ENCODE results near the gene STAB1.

Gene STAB1

DNA sequence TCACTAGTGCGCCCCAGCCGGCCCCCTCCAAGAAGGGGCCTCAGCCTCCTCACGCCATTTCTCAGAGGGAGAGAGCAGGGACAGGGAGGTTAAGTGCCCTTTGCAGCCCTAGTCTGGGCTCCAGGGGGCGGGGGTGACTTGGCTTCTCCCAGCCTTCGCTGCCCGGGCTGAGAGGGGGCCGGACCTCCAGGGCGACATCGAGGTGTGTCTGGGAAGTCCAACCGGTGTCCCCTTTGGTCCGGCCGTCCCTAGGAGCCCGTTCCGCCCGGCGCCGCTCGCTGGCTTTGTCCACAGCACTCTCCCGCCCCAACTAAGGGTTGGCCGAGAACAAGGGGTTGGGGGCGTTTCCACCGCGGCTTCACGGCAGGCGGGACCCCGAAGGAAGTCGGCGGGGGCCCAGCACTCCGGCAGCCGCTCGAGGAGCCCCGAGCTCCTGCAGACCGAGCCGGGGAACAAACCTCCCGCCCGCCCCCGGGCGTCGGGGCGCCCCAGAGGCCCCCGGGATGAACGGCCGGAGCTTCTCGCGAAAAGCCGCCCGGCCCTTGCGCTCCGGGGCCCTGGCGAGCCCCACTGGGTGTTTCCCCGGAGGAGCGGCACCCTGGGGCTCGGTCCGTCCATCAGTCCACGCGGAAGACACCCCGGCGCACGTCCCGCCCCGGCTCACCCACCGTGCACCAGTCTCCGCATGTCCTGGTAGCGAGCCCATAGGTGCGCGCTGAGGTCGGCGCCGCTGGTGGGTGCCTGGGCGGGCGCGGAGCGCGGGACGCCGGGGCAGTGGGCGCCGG lies 37.9 kb downstream of the STAB1 start:
- in situ Hi-C loops (cut with MboI; ENCODE audit: low sequenced_read_pairs), result no loop called here

DNA sequence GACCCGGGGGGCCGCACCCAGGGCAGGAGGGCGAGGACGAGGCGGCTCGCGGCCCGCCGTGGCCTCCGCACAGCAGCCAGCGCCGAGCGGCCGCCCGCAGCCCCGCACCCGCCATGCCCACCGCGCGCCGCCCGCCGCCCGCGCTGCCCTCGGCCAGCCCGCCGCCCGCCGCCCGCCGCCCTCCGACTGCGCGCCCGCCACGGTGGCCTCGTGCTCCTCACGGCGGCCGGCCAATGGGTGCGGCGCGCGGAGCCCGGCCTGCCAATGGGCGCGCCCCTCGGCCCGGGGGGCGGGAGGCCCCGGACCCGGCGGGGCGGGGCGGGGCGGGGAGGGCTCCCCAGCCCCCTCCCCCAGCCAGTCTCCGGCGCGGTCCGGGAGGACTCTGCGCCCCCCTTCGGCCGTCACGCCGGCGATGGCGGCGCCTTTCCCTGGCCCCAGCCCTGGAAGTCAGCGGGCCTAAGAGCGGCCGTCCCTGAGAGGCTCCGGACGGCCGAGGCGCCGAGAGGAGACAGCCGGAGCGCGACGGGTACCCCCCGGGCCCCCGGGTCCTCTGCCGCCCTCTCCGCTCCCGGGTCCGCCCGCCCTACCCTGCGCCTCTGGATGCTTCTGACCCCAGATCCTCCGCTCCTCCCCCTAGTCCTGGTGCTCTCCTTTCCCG lies 38.6 kb downstream of the STAB1 start, which contains the start of gene NT5DC2:
Gene NT5DC2, minus strand, starts transcription at position 235 of the 658 bp plus-strand sequence. Its CDS starts 120 bp downstream, at position 115.
- in situ Hi-C loops (cut with MboI; ENCODE audit: low sequenced_read_pairs), result no loop called here

DNA sequence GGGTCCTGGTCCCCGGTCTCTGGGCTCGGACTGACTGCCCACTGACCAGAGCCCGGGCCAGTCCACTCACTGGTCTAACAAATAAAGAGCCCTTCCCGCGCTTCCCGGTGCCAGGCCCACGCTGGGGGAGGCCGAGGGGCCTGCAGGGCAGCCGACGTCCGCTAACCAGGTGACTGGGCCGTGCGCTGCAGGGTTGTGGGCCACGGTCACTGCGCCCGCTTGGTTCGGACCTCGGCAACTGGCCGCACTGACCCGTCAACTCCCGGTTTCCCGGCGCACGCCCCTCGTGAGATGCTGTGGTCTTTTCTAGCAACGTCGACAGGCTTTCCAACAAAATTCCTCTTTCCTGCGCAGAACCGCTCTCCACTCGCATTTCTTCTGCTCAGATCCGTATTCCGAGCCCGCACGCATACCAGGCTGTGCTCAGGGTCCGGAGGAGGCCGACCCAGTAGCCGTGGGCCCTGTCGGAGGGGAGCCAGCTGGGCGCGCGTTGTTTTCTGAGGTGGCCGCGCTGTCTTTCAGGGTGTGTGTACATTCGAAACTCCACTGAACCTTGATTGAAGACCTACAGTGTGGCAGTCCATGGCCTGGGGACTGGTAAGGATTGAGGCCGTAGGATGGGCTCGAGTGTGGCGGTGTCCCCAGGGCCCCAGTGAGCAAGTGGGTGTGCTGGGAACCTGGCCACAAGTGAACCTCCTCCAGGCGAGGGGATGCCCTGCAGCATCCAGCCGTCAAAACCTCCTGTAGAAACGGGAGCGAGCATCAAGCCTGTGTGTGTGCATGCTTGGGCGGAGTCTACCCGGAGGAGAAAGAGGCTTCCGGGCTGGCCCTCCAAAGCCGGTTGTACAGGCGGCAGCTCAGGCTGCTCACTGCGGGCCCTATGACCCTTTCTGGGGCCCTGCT lies 39.4 kb downstream of the STAB1 start:
- in situ Hi-C loops (cut with MboI; ENCODE audit: low sequenced_read_pairs), result no loop called here

GRCh38 chr3:52535411-52536111 lies 40.4 kb downstream of the STAB1 start:
- in situ Hi-C loops (cut with MboI; ENCODE audit: low sequenced_read_pairs), result no loop called here

- in situ Hi-C loops (cut with MboI; ENCODE audit: low sequenced_read_pairs), result no loop called here
These were observed 40.9 kb downstream of the STAB1 start for GRCh38 chr3:52536112-52536368.

DNA sequence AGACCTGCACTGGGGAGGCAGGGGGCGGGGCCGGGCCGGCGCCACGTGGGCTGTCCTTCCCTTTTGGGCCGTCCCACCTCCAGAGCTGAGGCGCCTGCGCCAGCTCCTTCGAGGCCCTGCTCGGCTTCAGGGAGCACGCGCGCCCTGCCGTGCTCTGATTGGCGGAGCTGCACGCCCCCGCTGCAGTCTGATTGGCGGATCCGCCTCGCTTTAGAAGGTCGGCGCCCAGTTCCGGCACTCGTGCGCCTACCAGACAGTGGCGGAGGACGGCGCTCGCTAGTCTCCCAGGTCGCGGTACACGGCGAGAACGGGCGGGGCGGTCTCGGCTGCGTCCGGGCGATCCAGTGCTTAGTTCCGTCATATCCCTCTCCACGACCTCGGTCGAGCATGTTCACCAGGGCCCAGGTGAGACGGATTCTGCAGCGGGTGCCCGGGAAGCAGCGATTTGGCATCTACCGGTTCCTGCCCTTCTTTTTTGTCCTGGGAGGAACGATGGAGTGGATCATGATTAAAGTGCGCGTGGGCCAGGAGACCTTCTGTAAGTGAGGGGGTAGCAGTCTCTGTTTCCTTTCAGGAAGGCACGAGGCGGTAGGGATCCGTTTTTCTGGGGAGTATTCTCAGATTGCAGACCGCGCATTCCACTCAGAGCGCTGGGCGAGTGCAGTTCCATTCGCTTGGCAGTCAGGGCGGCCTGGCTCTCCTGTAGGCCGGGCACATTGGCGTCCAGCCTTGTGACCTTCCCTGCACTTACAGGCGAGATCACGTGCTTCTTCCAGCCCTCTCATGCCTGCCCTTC lies 41.4 kb downstream of the STAB1 start, which contains the start of gene UQCC5:
Gene UQCC5, plus strand, starts transcription at position 237 of the 796 bp plus-strand sequence. Its CDS starts 151 bp downstream, at position 388.
- in situ Hi-C loops (cut with MboI; ENCODE audit: low sequenced_read_pairs), result no loop called here

- in situ Hi-C loops (cut with MboI; ENCODE audit: low sequenced_read_pairs), result no loop called here
These were observed 42.1 kb downstream of the STAB1 start for GRCh38 chr3:52537165-52537620.

DNA sequence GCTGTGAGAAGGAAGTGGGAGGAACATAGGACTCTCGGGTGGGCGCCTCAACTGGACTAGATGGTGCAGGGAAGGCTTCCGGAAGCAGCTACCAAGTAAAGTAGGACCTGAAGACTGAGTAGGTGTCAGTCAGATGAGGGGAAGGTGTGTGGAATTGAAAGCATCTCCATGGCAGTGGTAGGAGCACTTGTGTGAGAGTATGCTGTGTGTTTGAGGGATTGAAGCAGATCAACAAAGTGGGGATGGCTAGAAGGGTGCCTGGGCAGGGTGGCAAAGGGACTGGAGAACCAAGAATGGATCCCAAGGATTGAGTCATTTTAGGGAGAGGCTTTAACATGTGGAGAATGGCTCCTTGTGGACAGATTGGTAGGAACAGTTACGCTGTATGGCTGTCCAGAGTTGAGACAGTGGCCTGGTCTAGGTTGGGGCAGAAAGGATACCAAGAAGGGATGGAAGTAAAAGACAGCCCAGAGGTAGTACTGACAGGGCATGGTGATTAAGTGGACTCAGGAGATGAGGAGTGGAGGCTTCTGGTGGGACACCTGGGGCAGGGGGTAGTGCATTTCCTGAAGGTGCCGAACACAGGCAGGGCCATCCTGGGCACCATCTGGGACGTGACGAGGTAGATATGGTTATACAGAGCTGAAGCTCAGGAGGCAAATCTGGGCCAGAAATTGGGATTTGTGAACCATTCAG lies 42.7 kb downstream of the STAB1 start:
- in situ Hi-C loops (cut with MboI; ENCODE audit: low sequenced_read_pairs), result no loop called here

DNA sequence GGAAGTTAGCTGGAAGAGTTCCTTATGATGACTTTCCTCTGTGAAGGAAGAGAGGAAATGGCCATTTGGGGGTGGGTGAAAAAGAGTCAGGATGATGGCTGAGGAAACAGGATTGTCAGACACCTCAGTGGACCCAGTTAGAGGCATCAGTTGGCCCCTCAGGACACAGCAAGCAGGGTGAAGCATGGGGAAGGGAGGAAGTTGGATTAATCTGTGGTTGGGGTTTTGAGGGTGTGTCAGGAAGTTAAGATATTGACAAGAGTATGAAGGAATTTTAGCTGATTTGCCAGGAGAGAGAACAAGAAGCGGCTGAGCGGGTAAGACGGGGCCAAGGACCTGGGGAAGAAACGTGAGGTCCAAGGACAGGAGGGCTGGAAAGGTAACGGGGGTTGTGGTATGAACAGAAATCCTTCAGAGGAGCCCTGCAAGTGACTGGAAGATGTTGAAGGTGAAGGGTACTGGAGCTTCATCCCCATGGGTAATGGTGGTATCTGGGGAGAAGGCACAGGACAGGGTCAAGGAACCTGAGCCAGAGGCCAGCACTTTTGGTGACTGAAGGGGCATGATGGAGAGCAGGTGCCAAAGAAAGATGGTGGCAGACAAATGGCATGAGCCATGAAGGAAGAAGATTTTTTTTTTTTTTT lies 44.0 kb downstream of the STAB1 start:
- in situ Hi-C loops (cut with MboI; ENCODE audit: low sequenced_read_pairs), result no loop called here

DNA sequence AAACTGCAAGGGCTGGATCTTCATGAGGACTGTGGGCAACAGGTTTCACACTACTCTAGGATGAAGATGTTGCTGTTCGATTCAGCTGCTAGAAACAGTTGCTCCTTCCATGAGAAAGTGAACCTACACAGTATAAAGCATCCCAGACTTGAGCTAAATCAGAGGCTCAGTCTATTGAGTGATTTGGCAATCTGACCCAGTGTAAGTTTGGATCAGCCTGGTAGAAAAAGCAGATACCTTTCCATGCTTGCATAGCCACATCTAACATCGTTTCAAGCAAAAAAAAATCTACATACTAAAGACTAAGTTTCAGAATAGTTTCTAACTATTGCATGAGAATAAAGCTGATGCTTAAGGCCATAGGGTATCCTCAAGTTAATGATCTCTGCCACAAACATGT lies 45.9 kb downstream of the STAB1 start:
- in situ Hi-C loops (cut with MboI; ENCODE audit: low sequenced_read_pairs), result no loop called here

DNA sequence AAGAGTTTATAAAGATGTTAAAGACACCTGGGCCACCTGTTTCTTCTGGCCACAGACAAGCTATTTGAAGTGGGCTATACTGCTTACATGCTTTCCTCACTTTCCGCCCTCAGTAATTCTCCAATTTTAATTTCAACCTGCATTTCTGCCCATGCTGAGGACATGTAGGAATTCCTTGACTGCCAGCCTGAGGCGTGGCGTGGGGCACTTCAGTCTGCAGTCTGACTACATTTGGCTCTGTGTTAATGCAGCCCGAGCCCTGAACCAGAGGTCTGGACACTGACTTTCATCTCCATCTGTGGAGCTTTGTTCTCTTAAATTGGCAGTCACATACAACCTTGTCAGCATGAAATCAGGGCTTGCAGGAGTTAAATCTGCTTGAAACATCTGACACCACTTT lies 49.8 kb downstream of the STAB1 start:
- in situ Hi-C loops (cut with MboI; ENCODE audit: low sequenced_read_pairs), result no loop called here

DNA sequence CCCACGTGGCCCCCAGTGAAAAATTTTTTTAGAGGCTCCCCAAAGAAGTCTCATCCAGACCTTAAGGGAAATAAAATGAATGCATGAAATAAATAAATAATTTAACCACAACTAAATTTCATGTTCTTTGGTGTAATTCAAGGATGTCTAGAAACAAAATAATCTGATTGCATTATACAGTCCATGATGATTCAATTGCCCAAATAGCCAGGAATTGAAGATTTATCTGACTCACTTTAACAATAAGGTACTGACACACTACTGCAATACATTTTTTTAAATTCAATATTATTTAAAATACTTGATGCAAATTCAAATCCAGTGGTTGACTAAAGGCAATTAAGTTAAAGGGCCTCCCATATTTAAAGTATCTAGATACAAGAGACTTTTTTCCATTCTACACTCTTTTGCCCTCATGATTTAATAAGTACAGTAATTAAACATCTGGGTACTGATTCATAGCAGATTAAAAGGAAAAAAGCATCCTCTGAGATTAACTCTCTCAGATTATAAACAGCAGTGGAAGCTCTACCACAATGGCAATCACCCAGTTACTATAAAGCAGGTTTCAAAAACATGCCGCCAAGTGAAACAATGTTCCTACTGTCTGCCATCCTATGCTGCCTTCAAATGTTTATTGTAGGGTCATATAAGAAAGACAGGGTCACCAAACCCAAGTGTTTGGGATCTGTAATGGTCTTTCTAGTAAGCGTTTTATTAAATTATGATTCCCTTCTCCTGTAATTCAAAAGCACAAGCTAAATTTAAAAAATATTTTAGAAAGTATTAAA lies 51.2 kb downstream of the STAB1 start:
- in situ Hi-C loops (cut with MboI; ENCODE audit: low sequenced_read_pairs), result no loop called here

DNA sequence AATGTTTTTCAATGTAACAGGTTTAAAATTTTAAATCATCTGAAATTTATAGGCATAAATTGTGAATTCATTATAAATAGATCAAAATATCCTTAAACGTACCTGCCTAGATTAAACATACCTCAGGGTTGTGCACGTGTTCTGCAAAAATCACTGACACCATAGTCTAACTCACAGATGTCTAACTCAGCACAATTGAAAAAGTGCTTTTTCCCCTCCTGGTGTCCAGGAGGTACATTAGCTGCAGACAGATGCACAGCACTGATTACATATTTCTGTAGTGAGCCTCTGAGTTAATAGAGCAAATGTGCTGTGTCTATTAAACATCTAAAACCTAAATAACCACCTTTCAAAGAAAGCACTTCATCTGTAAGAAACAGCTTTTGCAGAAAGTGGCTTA lies 52.0 kb downstream of the STAB1 start:
- in situ Hi-C loops (cut with MboI; ENCODE audit: low sequenced_read_pairs), result no loop called here

- in situ Hi-C loops (cut with MboI; ENCODE audit: low sequenced_read_pairs), result no loop called here
These were observed 56.0 kb downstream of the STAB1 start for GRCh38 chr3:52551118-52551517.

DNA sequence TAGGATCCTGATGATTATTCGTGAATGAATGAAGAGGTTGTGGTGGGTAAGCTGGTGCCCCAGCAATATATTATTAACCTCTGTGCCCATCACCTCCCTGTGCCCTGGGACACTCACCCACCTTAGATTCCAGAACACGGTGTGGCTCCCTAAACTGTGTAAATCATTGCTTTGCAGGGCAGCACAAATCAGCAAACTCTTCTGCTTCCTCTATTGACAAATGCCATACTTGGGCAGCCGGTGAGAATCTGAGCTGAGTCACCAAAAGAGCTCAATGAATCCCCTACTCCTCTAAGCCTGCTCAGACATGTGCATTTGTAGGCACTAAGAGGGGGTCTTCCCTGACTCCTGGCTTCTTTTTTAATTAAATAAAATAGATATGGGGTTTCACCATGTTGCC lies 57.0 kb downstream of the STAB1 start:
- in situ Hi-C loops (cut with MboI; ENCODE audit: low sequenced_read_pairs), result no loop called here

GRCh38 chr3:52554026-52554755 lies 59.1 kb downstream of the STAB1 start:
- in situ Hi-C loops (cut with MboI; ENCODE audit: low sequenced_read_pairs), result no loop called here

DNA sequence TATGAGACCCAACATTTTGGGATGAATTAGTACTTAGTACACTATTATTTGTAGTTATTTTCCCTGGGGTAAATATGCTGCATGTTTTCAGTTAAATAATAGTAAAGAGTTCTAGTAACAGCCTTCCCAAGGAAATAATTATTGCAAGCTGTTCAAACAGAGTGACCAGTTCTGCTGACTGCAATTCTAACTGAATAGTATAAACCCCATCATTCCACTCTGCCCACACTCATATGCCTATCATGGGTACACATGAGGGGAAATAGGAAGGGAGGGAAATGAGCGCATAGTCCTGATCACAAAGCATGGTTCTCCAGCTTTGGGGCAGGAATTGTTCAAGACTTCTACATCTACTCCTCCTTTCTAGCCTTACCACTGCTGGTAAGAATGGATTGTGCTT lies 59.9 kb downstream of the STAB1 start:
- in situ Hi-C loops (cut with MboI; ENCODE audit: low sequenced_read_pairs), result no loop called here
